ENCODE data around the gene OR51E2. TPM values are rescaled to one million over a fixed set of nuclear protein-coding genes. Genes with fewer than 3 reads are reported as not detected.

The OR51E2 gene
- total and polyA plus RNA-seq, 8 donors = 0.05 to 26.1 (median 0.37) TPM; not detected in 5

GRCh38 chr11:4662876-4663275, 34.8 kb downstream of the OR51E2 start:
- no peak overlapping the region for H3K4me3 ChIP-seq
- 91 to 99% (median 94%) methylated on average over 6 of the region's 6 CpGs for WGBS, 5 donors
- DNase-seq = no peak
- no peaks in the 10 kb centered on the region for H3K4me1 ChIP-seq
- no peak overlapping the region for H3K27ac ChIP-seq
- peaks cover 0 to 4% (median 0%) of the 10 kb centered on the region in 3 donors for H3K27me3 ChIP-seq
- intact Hi-C loops (cut with DNase I; ENCODE audit: low total_unique reads) = no loop called here
- H3K36me3 ChIP-seq = no peaks in the 10 kb centered on the region
- no peak for TF ChIP-seq POLR2AphosphoS5 (IDR thresholded peaks at IDR 0.05)
- no peak for TF ChIP-seq EP300 (IDR thresholded peaks at IDR 0.05)
- no peak for TF ChIP-seq CTCF (IDR thresholded peaks at IDR 0.05)
- TF ChIP-seq POLR2A (IDR thresholded peaks at IDR 0.05) = no peak
- H3K9me3 ChIP-seq = no peaks in the 10 kb centered on the region

DNA sequence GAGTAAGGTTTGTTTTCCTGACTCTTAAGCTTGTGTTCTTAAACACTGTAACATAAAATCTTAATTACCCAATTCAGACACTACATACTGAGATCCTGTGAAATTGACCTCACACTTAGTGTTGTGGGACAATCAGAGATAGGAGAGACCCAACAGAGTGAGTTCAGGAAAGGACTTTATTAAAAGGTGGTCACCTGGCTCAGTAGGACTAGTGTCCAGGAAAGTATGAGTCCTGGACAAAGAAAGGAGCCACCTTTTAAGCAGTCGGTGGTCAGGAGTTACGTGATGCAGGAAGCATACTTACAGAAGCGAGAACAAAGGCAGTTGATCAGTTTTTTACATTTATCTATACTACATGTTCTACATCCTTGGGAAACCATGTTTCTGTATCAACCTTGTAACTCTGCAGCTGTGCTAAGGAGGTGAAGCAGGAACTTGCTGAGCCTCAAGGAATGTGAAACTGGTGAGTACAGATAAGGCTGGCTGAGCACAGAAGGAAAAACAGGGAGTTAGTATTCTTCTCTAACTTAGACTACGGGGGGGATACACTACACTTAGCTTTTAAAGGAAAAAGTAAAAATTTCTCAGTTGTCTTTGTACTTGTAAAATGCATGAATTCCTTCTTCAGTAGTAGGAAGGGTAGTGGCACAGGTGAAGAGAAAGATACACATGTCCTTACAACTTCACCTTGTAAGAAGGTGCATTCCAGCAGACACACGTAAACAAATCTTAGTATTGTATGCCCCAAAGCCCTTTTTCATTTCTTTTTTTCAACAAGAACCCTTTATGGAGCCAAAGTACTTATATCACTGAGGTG, 38.8 kb downstream of the OR51E2 start:
- intact Hi-C loops (cut with DNase I; ENCODE audit: low total_unique reads) = no loop called here
- 27 to 50% (median 33%) methylated on average over 5 of the region's 5 CpGs for WGBS, 5 donors
- H3K4me1 ChIP-seq = no peaks in the 10 kb centered on the region
- H3K27ac ChIP-seq = no peak overlapping the region
- peaks cover 0 to 4% (median 0%) of the 10 kb centered on the region in 3 donors for H3K27me3 ChIP-seq
- H3K9me3 ChIP-seq = no peaks in the 10 kb centered on the region
- TF ChIP-seq EP300 (IDR thresholded peaks at IDR 0.05) = no peak
- TF ChIP-seq POLR2AphosphoS5 (IDR thresholded peaks at IDR 0.05) = no peak
- no peak for TF ChIP-seq CTCF (IDR thresholded peaks at IDR 0.05)
- no peak for TF ChIP-seq POLR2A (IDR thresholded peaks at IDR 0.05)
- no peaks in the 10 kb centered on the region for H3K36me3 ChIP-seq
- peak in 1 of 2 donors; percentile 33 for DNase-seq
- H3K4me3 ChIP-seq = no peak overlapping the region

GRCh38 chr11:4654635-4655369, 42.9 kb downstream of the OR51E2 start:
- no peaks in the 10 kb centered on the region for H3K27me3 ChIP-seq
- no peak for DNase-seq
- no peak overlapping the region for H3K4me3 ChIP-seq
- no peak for TF ChIP-seq POLR2A (IDR thresholded peaks at IDR 0.05)
- TF ChIP-seq EP300 (IDR thresholded peaks at IDR 0.05) = no peak
- 77 to 92% (median 87%) methylated on average over 2 of the region's 2 CpGs for WGBS, 5 donors
- intact Hi-C loops (cut with DNase I; ENCODE audit: low total_unique reads) = no loop called here
- no peaks in the 10 kb centered on the region for H3K4me1 ChIP-seq
- H3K27ac ChIP-seq = no peak overlapping the region
- no peaks in the 10 kb centered on the region for H3K36me3 ChIP-seq
- H3K9me3 ChIP-seq = no peaks in the 10 kb centered on the region

DNA sequence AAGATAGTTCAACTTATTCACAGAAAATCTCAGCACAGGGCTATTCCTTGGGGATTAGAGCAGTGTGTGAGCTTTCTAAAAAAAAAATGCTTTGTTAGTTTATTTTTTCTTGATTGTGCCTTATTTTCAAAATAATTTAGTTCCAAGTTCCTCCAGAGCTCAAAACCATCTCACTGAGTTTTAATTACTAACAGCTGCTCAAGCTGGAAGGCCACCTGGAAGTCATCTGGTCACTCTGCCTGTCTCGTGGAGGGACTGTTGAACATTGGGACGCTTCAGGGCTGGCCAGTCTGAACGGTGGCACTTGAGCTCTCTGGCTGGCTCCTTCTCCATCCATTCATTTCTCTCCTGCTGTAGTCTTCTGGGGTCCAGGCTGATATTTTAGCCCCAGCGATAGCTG, 49.9 kb downstream of the OR51E2 start:
- Histone ChIP-seq H3K4me1 (peaks cover 0 to 32% (median 0%) of the 10 kb centered on the region in 4 donors), H3K36me3 (no peaks in the 10 kb centered on the region), H3K27ac (no peak overlapping the region), H3K9me3 (no peaks in the 10 kb centered on the region), H3K27me3 (peaks cover 0 to 9% (median 0%) of the 10 kb centered on the region in 3 donors), H3K4me3 (no peak overlapping the region)
- TF ChIP-seq CTCF (IDR thresholded peaks at IDR 0.05) (no peak), POLR2AphosphoS5 (IDR thresholded peaks at IDR 0.05) (no peak), EP300 (IDR thresholded peaks at IDR 0.05) (no peak), POLR2A (IDR thresholded peaks at IDR 0.05) (no peak)
- no peak for DNase-seq
- intact Hi-C loops (cut with DNase I; ENCODE audit: low total_unique reads) = no loop called here
- WGBS, 5 donors = 60 to 76% (median 74%) methylated on average over 4 of the region's 4 CpGs
